ENCODE results near the gene SGIP1. TPM values are rescaled to one million over a fixed set of nuclear protein-coding genes. Genes with fewer than 3 reads are reported as not detected.

SGIP1 gene
- total and polyA plus RNA-seq, 2 experiments from 2014 or later, result 2.4 to 6.1 TPM

- TF ChIP-seq REST (IDR thresholded peaks at IDR 0.05; ENCODE audit: unreplicated experiment) (no peak), CTCF (conservative IDR thresholded peaks at IDR 0.05; ENCODE audit: low read depth in 2 of 2) (no peak), JUNB (IDR thresholded peaks at IDR 0.05; ENCODE audit: unreplicated experiment) (no peak)
Measured at GRCh38 chr1:66613187-66613586, 79.2 kb downstream of the SGIP1 start (continued).

DNA sequence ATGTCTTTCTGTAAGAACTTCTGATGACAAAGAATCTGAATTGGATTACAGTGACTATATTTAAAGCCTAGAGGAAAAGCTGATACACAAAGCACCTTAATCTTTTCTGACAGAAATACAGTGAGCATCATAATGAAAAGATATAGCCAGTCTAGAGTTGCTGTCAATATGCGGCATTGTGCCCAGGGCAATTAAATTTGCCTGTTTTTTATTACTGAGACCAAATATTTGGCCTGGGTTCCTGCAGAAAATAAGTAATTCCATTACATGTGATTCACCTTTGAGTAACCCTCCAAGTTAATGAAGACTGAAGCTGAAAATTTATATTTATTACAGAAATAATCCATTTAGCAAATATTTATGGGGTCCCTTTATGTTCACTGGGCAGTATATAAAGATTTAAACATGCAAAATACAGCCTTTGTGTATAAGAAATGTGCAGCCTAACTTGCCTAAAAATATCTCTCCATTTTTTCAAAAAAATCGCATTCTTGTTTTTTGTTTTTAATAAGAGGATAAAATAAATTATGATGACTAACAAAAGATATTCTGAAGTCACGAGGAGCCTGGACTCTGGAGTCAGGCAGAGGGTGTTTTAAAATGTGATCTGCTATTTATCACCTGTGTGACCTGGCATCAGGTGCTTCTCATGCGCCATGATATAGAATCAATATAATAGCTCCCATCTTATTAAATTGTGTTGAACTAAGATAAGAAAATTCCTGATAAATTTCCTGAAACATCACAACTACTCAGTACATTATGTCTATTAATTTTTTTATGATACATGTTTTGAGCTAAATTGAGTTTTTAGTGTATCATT lies 83.6 kb downstream of the SGIP1 start:
- no peak overlapping the region for H3K4me3 ChIP-seq
- H3K27ac Mint-ChIP-seq, result no peak overlapping the region
- TF ChIP-seq CREB1 (CRISPR knock-in tag; IDR thresholded peaks at IDR 0.05; ENCODE audit: low read depth) (no peak), JUNB (IDR thresholded peaks at IDR 0.05; ENCODE audit: unreplicated experiment) (no peak), EZH2 (IDR thresholded peaks at IDR 0.05; ENCODE audit: low read depth, unreplicated experiment) (no peak), STAT1 (IDR thresholded peaks at IDR 0.05; ENCODE audit: unreplicated experiment) (no peak), ZNF331 (CRISPR knock-in tag; IDR thresholded peaks at IDR 0.05; ENCODE audit: low read depth) (no peak), EZH2phosphoT487 (IDR thresholded peaks at IDR 0.05; ENCODE audit: unreplicated experiment) (no peak), POLR2AphosphoS5 (IDR thresholded peaks at IDR 0.05; ENCODE audit: low read depth) (no peak), NANOG (IDR thresholded peaks at IDR 0.05; ENCODE audit: borderline replicate concordance) (no peak), ZNF114 (CRISPR knock-in tag; IDR thresholded peaks at IDR 0.05) (no peak)
- TF ChIP-seq, protein P1, sequence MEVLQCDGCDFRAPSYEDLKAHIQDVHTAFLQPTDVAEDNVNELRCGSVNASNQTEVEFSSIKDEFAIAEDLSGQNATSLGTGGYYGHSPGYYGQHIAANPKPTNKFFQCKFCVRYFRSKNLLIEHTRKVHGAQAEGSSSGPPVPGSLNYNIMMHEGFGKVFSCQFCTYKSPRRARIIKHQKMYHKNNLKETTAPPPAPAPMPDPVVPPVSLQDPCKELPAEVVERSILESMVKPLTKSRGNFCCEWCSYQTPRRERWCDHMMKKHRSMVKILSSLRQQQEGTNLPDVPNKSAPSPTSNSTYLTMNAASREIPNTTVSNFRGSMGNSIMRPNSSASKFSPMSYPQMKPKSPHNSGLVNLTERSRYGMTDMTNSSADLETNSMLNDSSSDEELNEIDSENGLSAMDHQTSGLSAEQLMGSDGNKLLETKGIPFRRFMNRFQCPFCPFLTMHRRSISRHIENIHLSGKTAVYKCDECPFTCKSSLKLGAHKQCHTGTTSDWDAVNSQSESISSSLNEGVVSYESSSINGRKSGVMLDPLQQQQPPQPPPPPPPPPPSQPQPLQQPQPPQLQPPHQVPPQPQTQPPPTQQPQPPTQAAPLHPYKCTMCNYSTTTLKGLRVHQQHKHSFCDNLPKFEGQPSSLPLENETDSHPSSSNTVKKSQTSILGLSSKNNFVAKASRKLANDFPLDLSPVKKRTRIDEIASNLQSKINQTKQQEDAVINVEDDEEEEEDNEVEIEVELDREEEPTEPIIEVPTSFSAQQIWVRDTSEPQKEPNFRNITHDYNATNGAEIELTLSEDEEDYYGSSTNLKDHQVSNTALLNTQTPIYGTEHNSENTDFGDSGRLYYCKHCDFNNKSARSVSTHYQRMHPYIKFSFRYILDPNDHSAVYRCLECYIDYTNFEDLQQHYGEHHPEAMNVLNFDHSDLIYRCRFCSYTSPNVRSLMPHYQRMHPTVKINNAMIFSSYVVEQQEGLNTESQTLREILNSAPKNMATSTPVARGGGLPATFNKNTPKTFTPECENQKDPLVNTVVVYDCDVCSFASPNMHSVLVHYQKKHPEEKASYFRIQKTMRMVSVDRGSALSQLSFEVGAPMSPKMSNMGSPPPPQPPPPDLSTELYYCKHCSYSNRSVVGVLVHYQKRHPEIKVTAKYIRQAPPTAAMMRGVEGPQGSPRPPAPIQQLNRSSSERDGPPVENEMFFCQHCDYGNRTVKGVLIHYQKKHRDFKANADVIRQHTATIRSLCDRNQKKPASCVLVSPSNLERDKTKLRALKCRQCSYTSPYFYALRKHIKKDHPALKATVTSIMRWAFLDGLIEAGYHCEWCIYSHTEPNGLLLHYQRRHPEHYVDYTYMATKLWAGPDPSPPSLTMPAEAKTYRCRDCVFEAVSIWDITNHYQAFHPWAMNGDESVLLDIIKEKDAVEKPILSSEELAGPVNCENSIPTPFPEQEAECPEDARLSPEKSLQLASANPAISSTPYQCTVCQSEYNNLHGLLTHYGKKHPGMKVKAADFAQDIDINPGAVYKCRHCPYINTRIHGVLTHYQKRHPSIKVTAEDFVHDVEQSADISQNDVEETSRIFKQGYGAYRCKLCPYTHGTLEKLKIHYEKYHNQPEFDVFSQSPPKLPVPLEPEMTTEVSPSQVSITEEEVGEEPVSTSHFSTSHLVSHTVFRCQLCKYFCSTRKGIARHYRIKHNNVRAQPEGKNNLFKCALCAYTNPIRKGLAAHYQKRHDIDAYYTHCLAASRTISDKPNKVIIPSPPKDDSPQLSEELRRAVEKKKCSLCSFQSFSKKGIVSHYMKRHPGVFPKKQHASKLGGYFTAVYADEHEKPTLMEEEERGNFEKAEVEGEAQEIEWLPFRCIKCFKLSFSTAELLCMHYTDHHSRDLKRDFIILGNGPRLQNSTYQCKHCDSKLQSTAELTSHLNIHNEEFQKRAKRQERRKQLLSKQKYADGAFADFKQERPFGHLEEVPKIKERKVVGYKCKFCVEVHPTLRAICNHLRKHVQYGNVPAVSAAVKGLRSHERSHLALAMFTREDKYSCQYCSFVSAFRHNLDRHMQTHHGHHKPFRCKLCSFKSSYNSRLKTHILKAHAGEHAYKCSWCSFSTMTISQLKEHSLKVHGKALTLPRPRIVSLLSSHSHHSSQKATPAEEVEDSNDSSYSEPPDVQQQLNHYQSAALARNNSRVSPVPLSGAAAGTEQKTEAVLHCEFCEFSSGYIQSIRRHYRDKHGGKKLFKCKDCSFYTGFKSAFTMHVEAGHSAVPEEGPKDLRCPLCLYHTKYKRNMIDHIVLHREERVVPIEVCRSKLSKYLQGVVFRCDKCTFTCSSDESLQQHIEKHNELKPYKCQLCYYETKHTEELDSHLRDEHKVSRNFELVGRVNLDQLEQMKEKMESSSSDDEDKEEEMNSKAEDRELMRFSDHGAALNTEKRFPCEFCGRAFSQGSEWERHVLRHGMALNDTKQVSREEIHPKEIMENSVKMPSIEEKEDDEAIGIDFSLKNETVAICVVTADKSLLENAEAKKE (CRISPR knock-in tag; IDR thresholded peaks at IDR 0.05), result no peak

More for the DNA sequence above, 83.6 kb downstream of the SGIP1 start:
- no peaks in the 10 kb centered on the region for H3K36me3 Mint-ChIP-seq (ENCODE audit: low read depth)
- no peaks in the 10 kb centered on the region for H3K27me3 ChIP-seq (ENCODE audit: insufficient read depth)
- no peak overlapping the region for H2AFZ ChIP-seq
- H3K9me3 Mint-ChIP-seq, result no peaks in the 10 kb centered on the region
- no peaks in the 10 kb centered on the region for H3K4me1 Mint-ChIP-seq
- H3K4me2 ChIP-seq, result no peak overlapping the region
- DNase-seq (ENCODE audit: low spot score) (no peak), ATAC-seq (no peak)
- H3K4me3 Mint-ChIP-seq, result no peak overlapping the region
- no peaks in the 10 kb centered on the region for H3K79me2 ChIP-seq (replicated peaks; ENCODE audit: insufficient read depth)
- H3K27me3 Mint-ChIP-seq (ENCODE audit: insufficient read depth, low read depth, poor library complexity), result peaks cover 2% of the 10 kb centered on the region
- no peaks in the 10 kb centered on the region for H3F3A ChIP-seq (replicated peaks; ENCODE audit: low read depth)
- no peaks in the 10 kb centered on the region for H3K4me1 ChIP-seq (ENCODE audit: insufficient read depth)
- no peaks in the 10 kb centered on the region for H3K36me3 ChIP-seq (ENCODE audit: insufficient read depth)
- no peaks in the 10 kb centered on the region for H4K20me1 ChIP-seq (replicated peaks; ENCODE audit: insufficient read depth)
- H3K27ac ChIP-seq (ENCODE audit: low read depth), result no peak overlapping the region
- H3K9me2 ChIP-seq (ENCODE audit: insufficient read depth), result no peaks in the 10 kb centered on the region

All from GM23338 (cell line).